C4-2B (cell line): ENCODE data around the gene ARX.

Experiments used
- CTCF ChIP-seq: fragments of 450-650 bp; conservative IDR thresholded peaks from 2 replicates; pipeline ENCODE4 v1.5.1; 2017; ENCODE audit warnings: mild to moderate bottlenecking
- ZFX ChIP-seq: fragments of 450-650 bp; IDR thresholded peaks from 2 replicates; pipeline ENCODE4 v1.6.1; 2017

- no peak for TF ChIP-seq ZFX
- no peak for TF ChIP-seq CTCF
Observed at GRCh38 chrX:24956828-24957227, 58.9 kb downstream of the ARX start.
